ENCODE measurements around the gene DMRTB1.

The DMRTB1 gene

GRCh38 chr1:53421208-53421607 is 38.0 kb upstream of the DMRTB1 start:
- TF ChIP-seq SIN3A (IDR thresholded peaks at IDR 0.05; ENCODE audit: borderline replicate concordance, insufficient read depth, low read length): no peak
- TF ChIP-seq POLR2AphosphoS5 (IDR thresholded peaks at IDR 0.05; ENCODE audit: low read depth, low read length): no peak
- no peak for TF ChIP-seq FOXP2 (optimal IDR thresholded peaks at IDR 0.05; ENCODE audit: borderline replicate concordance, extremely low read depth, extremely low read length, insufficient read depth)
- no peak for TF ChIP-seq REST (IDR thresholded peaks at IDR 0.05; ENCODE audit: insufficient read depth in 1 of 2, low read depth in 2 of 2, low read length in 2 of 2)
- no peak for TF ChIP-seq TAF1 (IDR thresholded peaks at IDR 0.05; ENCODE audit: borderline replicate concordance, insufficient read depth, low read length)

- TF ChIP-seq TAF1 (IDR thresholded peaks at IDR 0.05; ENCODE audit: borderline replicate concordance, insufficient read depth, low read length) (no peak), FOXP2 (optimal IDR thresholded peaks at IDR 0.05; ENCODE audit: borderline replicate concordance, extremely low read depth, extremely low read length, insufficient read depth) (no peak), SIN3A (IDR thresholded peaks at IDR 0.05; ENCODE audit: borderline replicate concordance, insufficient read depth, low read length) (no peak), POLR2AphosphoS5 (IDR thresholded peaks at IDR 0.05; ENCODE audit: low read depth, low read length) (no peak), REST (IDR thresholded peaks at IDR 0.05; ENCODE audit: insufficient read depth in 1 of 2, low read depth in 2 of 2, low read length in 2 of 2) (no peak)
These were observed 28.9 kb upstream of the DMRTB1 start for GRCh38 chr1:53430261-53430660.

GRCh38 chr1:53430779-53431178 is 28.4 kb upstream of the DMRTB1 start:
- no peak for TF ChIP-seq POLR2AphosphoS5 (IDR thresholded peaks at IDR 0.05; ENCODE audit: low read depth, low read length)
- no peak for TF ChIP-seq REST (IDR thresholded peaks at IDR 0.05; ENCODE audit: insufficient read depth in 1 of 2, low read depth in 2 of 2, low read length in 2 of 2)
- no peak for TF ChIP-seq SIN3A (IDR thresholded peaks at IDR 0.05; ENCODE audit: borderline replicate concordance, insufficient read depth, low read length)
- TF ChIP-seq TAF1 (IDR thresholded peaks at IDR 0.05; ENCODE audit: borderline replicate concordance, insufficient read depth, low read length): no peak
- no peak for TF ChIP-seq FOXP2 (optimal IDR thresholded peaks at IDR 0.05; ENCODE audit: borderline replicate concordance, extremely low read depth, extremely low read length, insufficient read depth)

- TF ChIP-seq TAF1 (IDR thresholded peaks at IDR 0.05; ENCODE audit: borderline replicate concordance, insufficient read depth, low read length) (no peak), SIN3A (IDR thresholded peaks at IDR 0.05; ENCODE audit: borderline replicate concordance, insufficient read depth, low read length) (no peak), POLR2AphosphoS5 (IDR thresholded peaks at IDR 0.05; ENCODE audit: low read depth, low read length) (no peak), REST (IDR thresholded peaks at IDR 0.05; ENCODE audit: insufficient read depth in 1 of 2, low read depth in 2 of 2, low read length in 2 of 2) (no peak)
These were observed 28.0 kb upstream of the DMRTB1 start for GRCh38 chr1:53431244-53431643.

Data from PFSK-1 (cell line).